Esophagus muscularis mucosa (tissue), 2 donors: Measurements from ENCODE around the gene RAB40B.

ENCODE experiments used
- POLR2A ChIP-seq: fragments of 450-650 bp; IDR thresholded peaks from one replicate; pipeline ENCODE4 v1.6.1; 2017; ENCODE audit warnings: antibody characterized with exemption, moderate library complexity, mild to moderate bottlenecking, low read depth
- POLR2AphosphoS5 ChIP-seq, 2 donors: sonication (generic); formaldehyde crosslinking; IDR thresholded peaks; one replicate each; pipeline ENCODE4 v1.6.1; 2017; ENCODE audit warnings: antibody characterized with exemption in 2 of 2

GRCh38 chr17:82705756-82706155 is 7.3 kb upstream of the RAB40B start:
- no peak for TF ChIP-seq POLR2A
- TF ChIP-seq POLR2AphosphoS5 (IDR thresholded peaks at IDR 0.05), result no peak
